Testis (tissue), 3 donors: ENCODE data around the gene B3GLCT. TPM values are rescaled to one million over a fixed set of nuclear protein-coding genes. Genes with fewer than 3 reads are reported as not detected.

ENCODE experiments used
- DNase-seq: peaks from one replicate; pipeline ENCODE4 v3.0.0-alpha.2; 2019
- H3K27ac ChIP-seq, 2 donors: fragments of 200-600 bp; sonication (generic); one replicate each; pipeline ENCODE4 v1.5.1; 2019
- H3K27me3 ChIP-seq: fragments of 200-600 bp; sonication (generic); one replicate; pipeline ENCODE4 v1.5.1; 2019
- H3K36me3 ChIP-seq: fragments of 200-600 bp; sonication (generic); one replicate; pipeline ENCODE4 v1.5.1; 2017; ENCODE audit warnings: low read depth; ENCODE audit errors: missing control alignments
- H3K4me1 ChIP-seq: fragments of 200-600 bp; sonication (generic); one replicate; pipeline ENCODE4 v1.5.1; 2019
- H3K4me3 ChIP-seq, 2 donors: fragments of 200-600 bp; sonication (generic); one replicate each; pipeline ENCODE4 v1.5.1; 2017 to 2019
- H3K9me3 ChIP-seq: fragments of 200-600 bp; sonication (generic); one replicate; pipeline ENCODE4 v1.5.1; 2017
- POLR2A ChIP-seq: fragments of 450-650 bp; IDR thresholded peaks from one replicate; pipeline ENCODE4 v1.6.1; 2017; ENCODE audit warnings: antibody characterized with exemption, mild to moderate bottlenecking, moderate library complexity
- WGBS, 2 donors: methylation state at CpG; one replicate each; pipeline ENCODE4 v1.1.5; 2018; 5-methylcytosine and 5-hydroxymethylcytosine counted together
- intact Hi-C: fragments of 100-400 bp; cut with DNase I; formaldehyde crosslinking; loops from one replicate; pipeline ENCODE4 v1.15.1; 2023; ENCODE audit warnings: low total_unique reads
- polyA plus RNA-seq: library from polyadenylated mRNA; stranded (reverse); fragments of 350-450 nt; fragmentation: Illumina TruSeq; extraction: RNeasy Lipid Tissue Mini Kit (QIAGEN cat#74804); gene quantifications from one replicate; pipeline ENCODE4 v1.2.3, GENCODE V29; 2014; ENCODE audit warnings: low read depth, low replicate concordance; ENCODE audit not compliant: insufficient read depth
- total RNA-seq, 2 donors: library from RNA; depleted of rRNA; stranded (reverse); fragments of >200 nt; gene quantifications; one replicate each; pipeline ENCODE4 v1.2.3, GENCODE V29; 2016
- TF ChIP-seq, protein P1 (sequence below), 3 experiments: fragments of 450-650 bp in 2 of 3; fragments of 200-600 bp in 1 of 3; sonication (generic) in 1 of 3; IDR thresholded peaks; one replicate each; pipeline ENCODE4 v1.5.1; 2016 to 2019; ENCODE audit warnings: antibody characterized with exemption in 3 of 3, mild to moderate bottlenecking in 2 of 3, moderate library complexity in 1 of 3

Gene B3GLCT
- total and polyA plus RNA-seq, 3 donors from 2014 or later: 6.1 to 14.7 (median 12.9) TPM

DNA sequence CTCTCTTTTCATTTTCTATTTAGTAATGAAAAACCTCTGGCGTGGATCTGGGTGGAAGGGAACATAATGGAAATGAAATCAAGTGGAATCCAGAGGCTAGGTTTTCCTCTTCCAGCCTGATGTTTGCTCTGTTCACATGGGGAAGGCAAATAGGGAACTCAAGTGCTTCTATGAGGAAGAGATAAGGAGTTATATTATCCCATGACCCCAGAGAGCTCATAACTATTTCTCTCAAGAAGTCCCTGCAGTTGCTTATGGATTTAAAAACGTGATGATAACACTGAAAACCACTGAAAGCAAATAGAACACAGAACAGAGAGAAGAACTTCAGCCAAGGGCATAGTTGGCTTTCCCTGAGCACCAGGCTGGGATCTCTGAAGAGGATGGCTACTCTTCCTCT lies 157.8 kb downstream of the B3GLCT start:
- Histone ChIP-seq H3K27ac (no peak overlapping the region), H3K4me3 (no peak overlapping the region), H3K27me3 (no peaks in the 10 kb centered on the region), H3K36me3 (no peaks in the 10 kb centered on the region), H3K9me3 (no peaks in the 10 kb centered on the region), H3K4me1 (no peaks in the 10 kb centered on the region)
- WGBS, 2 donors: 38 to 52% methylated on average over 2 of the region's 2 CpGs
- TF ChIP-seq, protein P1, sequence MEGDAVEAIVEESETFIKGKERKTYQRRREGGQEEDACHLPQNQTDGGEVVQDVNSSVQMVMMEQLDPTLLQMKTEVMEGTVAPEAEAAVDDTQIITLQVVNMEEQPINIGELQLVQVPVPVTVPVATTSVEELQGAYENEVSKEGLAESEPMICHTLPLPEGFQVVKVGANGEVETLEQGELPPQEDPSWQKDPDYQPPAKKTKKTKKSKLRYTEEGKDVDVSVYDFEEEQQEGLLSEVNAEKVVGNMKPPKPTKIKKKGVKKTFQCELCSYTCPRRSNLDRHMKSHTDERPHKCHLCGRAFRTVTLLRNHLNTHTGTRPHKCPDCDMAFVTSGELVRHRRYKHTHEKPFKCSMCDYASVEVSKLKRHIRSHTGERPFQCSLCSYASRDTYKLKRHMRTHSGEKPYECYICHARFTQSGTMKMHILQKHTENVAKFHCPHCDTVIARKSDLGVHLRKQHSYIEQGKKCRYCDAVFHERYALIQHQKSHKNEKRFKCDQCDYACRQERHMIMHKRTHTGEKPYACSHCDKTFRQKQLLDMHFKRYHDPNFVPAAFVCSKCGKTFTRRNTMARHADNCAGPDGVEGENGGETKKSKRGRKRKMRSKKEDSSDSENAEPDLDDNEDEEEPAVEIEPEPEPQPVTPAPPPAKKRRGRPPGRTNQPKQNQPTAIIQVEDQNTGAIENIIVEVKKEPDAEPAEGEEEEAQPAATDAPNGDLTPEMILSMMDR (IDR thresholded peaks at IDR 0.05): no peak
- TF ChIP-seq POLR2A: no peak
- DNase-seq: no peak
- intact Hi-C loops: no loop called here

DNA sequence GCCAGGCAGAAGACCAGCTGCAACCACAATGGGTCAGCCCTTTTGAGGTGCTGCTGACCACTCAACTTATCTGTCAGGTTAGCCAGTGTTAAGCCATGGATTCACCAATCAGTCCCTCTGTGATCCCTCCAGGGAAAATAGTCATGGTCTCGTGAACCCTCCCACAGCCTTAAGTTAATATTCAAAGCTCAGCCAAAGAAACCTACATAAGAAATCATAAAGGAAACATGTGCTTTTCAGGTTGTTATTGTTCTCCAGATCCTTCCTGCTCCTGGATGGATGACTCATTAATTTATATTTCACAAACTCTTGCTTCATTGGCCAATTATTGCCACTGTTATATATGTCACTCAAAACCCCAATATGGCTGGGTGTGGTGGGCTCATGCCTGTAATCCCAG lies 161.9 kb downstream of the B3GLCT start:
- H3K4me3 ChIP-seq: no peak overlapping the region
- 92 to 100% methylated on average over 1 of the region's 1 CpG for WGBS, 2 donors
- H3K9me3 ChIP-seq: no peaks in the 10 kb centered on the region
- no peaks in the 10 kb centered on the region for H3K36me3 ChIP-seq
- intact Hi-C loops: no loop called here
- no peaks in the 10 kb centered on the region for H3K27me3 ChIP-seq
- TF ChIP-seq, protein P1 (IDR thresholded peaks at IDR 0.05): no peak
- no peak for TF ChIP-seq POLR2A
- no peaks in the 10 kb centered on the region for H3K4me1 ChIP-seq
- H3K27ac ChIP-seq: no peak overlapping the region
- no peak for DNase-seq

DNA sequence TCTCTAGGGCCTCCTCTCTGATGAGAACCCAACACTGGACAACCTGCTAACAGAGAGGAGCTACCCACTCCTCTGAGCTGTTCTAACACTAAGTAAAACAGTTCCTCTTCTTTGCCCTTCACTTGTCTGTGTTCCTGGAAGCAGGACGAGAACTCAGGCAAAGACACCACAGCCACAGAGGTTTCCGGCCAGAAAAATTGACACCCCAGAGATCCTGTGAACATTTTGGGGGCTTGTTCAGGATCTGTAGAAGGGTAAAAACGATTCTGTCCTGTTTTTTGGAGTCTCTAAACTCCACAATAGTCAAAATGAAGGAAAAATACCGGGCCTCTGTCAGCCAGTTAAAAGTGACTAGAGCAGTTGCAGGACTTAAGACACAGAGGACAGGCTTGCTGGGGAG lies 165.9 kb downstream of the B3GLCT start:
- Histone ChIP-seq H3K4me1 (no peaks in the 10 kb centered on the region), H3K27ac (no peak overlapping the region), H3K27me3 (no peaks in the 10 kb centered on the region), H3K36me3 (no peaks in the 10 kb centered on the region), H3K9me3 (no peaks in the 10 kb centered on the region), H3K4me3 (no peak overlapping the region)
- intact Hi-C loops: no loop called here
- TF ChIP-seq, protein P1 (IDR thresholded peaks at IDR 0.05): no peak
- no peak for DNase-seq
- WGBS, 2 donors: 76 to 81% methylated on average over 4 of the region's 4 CpGs

DNA sequence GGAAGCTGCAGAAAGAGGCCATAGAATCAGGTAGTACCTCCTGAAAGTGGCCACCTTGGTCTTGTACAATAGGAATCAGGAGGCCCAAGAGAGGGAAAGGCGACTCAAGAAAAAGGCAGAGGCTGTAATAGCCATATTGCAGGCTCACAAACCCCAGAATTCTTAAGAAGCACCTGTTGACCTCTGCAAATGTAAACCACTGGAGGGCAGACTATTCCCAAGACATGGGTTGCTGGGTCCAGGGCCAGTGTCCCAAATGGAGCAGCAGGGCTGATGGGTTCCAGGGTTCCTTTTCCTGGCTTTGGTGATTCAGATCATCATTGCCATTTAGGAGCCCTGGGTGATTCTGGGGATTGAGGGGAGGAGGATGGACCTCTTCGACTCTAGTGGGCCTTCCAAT lies 167.6 kb downstream of the B3GLCT start:
- H3K27ac ChIP-seq: no peak overlapping the region
- H3K4me1 ChIP-seq: no peaks in the 10 kb centered on the region
- WGBS, 2 donors: 83 to 88% methylated on average over 2 of the region's 2 CpGs
- no peaks in the 10 kb centered on the region for H3K9me3 ChIP-seq
- H3K27me3 ChIP-seq: no peaks in the 10 kb centered on the region
- TF ChIP-seq POLR2A: no peak
- TF ChIP-seq, protein P1 (IDR thresholded peaks at IDR 0.05): no peak
- H3K4me3 ChIP-seq: no peak overlapping the region
- intact Hi-C loops: no loop called here
- no peak for DNase-seq
- H3K36me3 ChIP-seq: no peaks in the 10 kb centered on the region

DNA sequence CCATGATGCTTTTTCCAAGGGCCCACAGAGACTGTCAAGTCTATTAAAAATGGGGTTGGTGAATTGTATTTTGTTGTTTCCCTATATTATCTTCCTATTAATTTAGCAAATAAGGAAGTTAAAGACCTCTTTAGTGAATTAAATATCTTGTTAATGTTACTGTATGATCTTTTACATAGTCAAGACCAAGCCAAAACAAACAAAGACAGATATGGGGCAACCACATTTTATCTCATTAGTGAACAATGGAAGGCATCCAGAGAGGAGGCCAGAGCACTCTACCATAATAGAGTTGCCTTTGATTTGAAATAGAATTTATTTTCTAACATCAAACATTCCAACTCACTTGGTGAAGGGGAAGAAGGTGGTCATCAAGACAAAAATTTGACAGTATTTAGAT lies 169.4 kb downstream of the B3GLCT start:
- Histone ChIP-seq H3K4me1 (no peaks in the 10 kb centered on the region), H3K4me3 (no peak overlapping the region), H3K27me3 (no peaks in the 10 kb centered on the region), H3K9me3 (no peaks in the 10 kb centered on the region), H3K36me3 (no peaks in the 10 kb centered on the region), H3K27ac (no peak overlapping the region)
- DNase-seq: no peak
- intact Hi-C loops: no loop called here
- no peak for TF ChIP-seq POLR2A
- TF ChIP-seq, protein P1 (IDR thresholded peaks at IDR 0.05): no peak
